Natural killer cell (primary cell): ENCODE data around the gene ADSS2. TPM values are rescaled to one million over a fixed set of nuclear protein-coding genes. Genes with fewer than 3 reads are reported as not detected.

ENCODE experiments used
- ATAC-seq, 3 donors: fragments of 150-1000 bp in 2 of 3; fragments of 200-7000 bp in 1 of 3; cut with Tn5 transposase; 1 replicate in 1 of 3; 2 replicates in 2 of 3; pipeline ENCODE4 v1.10.0; 2021; ENCODE audit warnings: mild to moderate bottlenecking in 2 of 3, moderate library complexity in 2 of 3
- DNase-seq, 2 donors: peaks; one replicate each; pipeline versions ENCODE4 v3.0.0 to v3.0.0-alpha.2; 2013 to 2021; ENCODE audit warnings: mixed read lengths in 1 of 2
- H3K27ac ChIP-seq: one replicate; pipeline ENCODE4 v1.5.1; 2013; ENCODE audit warnings: mild to moderate bottlenecking, low read length
- H3K27me3 ChIP-seq: one replicate; pipeline ENCODE4 v1.6.1; 2013; ENCODE audit warnings: low read length; ENCODE audit not compliant: control insufficient read depth, insufficient read depth
- H3K36me3 ChIP-seq: one replicate; pipeline ENCODE4 v1.6.1; 2013; ENCODE audit warnings: low read length; ENCODE audit not compliant: control insufficient read depth, insufficient read depth
- H3K4me1 ChIP-seq: one replicate; pipeline ENCODE4 v1.6.1; 2013; ENCODE audit warnings: low read length; ENCODE audit not compliant: control insufficient read depth, insufficient read depth
- H3K4me3 ChIP-seq: one replicate; pipeline ENCODE4 v1.5.1; 2013; ENCODE audit warnings: low read length
- H3K9me3 ChIP-seq: one replicate; pipeline ENCODE4 v1.6.1; 2013; ENCODE audit warnings: low read length; ENCODE audit not compliant: control insufficient read depth, insufficient read depth
- H3K27ac Mint-ChIP-seq, 2 donors: one replicate each; pipeline ENCODE4 v1.8.0; 2022; ENCODE audit warnings: mild to moderate bottlenecking in 2 of 2, mixed read lengths in 2 of 2, moderate library complexity in 1 of 2
- H3K27me3 Mint-ChIP-seq, 2 donors: one replicate each; pipeline ENCODE4 v1.8.0; 2022; ENCODE audit warnings: low read depth in 2 of 2, mixed read lengths in 2 of 2
- H3K36me3 Mint-ChIP-seq: one replicate; pipeline ENCODE4 v1.8.0; 2022; ENCODE audit warnings: mixed read lengths
- H3K4me1 Mint-ChIP-seq, 2 donors: one replicate each; pipeline ENCODE4 v1.8.0; 2022; ENCODE audit warnings: mixed read lengths in 2 of 2
- H3K4me3 Mint-ChIP-seq: one replicate; pipeline ENCODE4 v1.8.0; 2022; ENCODE audit warnings: mild to moderate bottlenecking, moderate library complexity, mixed read lengths
- H3K9me3 Mint-ChIP-seq, 2 donors: one replicate each; pipeline ENCODE4 v1.8.0; 2022; ENCODE audit warnings: mixed read lengths in 2 of 2
- CTCF ChIP-seq: fragments of 200-600 bp; IDR thresholded peaks from one replicate; pipeline ENCODE4 v1.8.0; 2022; ENCODE audit warnings: antibody characterized with exemption
- WGBS: methylation state at CpG from one replicate; pipeline ENCODE4 v1.1.7; 2013; ENCODE audit warnings: missing lambda C conversion rate; ENCODE audit not compliant: insufficient coverage; 5-methylcytosine and 5-hydroxymethylcytosine counted together
- intact Hi-C: fragments of 100-400 bp; cut with micrococcal nuclease; formaldehyde crosslinking; loops from one replicate; pipeline ENCODE4 v1.14.2; 2022
- total RNA-seq, 4 donors: library from RNA; stranded (reverse); fragments of 120-200 nt in 1 of 4; gene quantifications; one replicate each; pipeline versions ENCODE4 v1.2.3 to v1.2.4, GENCODE V29; 2013 to 2022

Gene ADSS2
- total RNA-seq, 3 donors from 2014 or later (not counting 1 experiment from before 2014, with no cell fraction given): 49.2 to 67.9 (median 54.8) TPM

GRCh38 chr1:244445320-244446181 is 6.2 kb downstream of the ADSS2 start:
- Histone ChIP-seq H3K27ac (no peak overlapping the region), H3K4me1 (peaks cover 13% of the 10 kb centered on the region), H3K36me3 (peaks cover 16% of the 10 kb centered on the region), H3K4me3 (no peak overlapping the region), H3K27me3 (no peaks in the 10 kb centered on the region), H3K9me3 (no peaks in the 10 kb centered on the region)
- H3K4me1 Mint-ChIP-seq: peaks cover 61 to 65% of the 10 kb centered on the region in 2 donors
- peak overlapping the region; percentile 82 to 85 for H3K27ac Mint-ChIP-seq
- no peak for DNase-seq
- no peak for TF ChIP-seq CTCF
- H3K27me3 Mint-ChIP-seq: no peaks in the 10 kb centered on the region
- intact Hi-C loops: no loop called here
- no peaks in the 10 kb centered on the region for H3K9me3 Mint-ChIP-seq
- no peak for ATAC-seq
- H3K4me3 Mint-ChIP-seq: no peak overlapping the region
- 100% methylated on average over 1 of the region's 2 CpGs for WGBS
- H3K36me3 Mint-ChIP-seq: no peaks in the 10 kb centered on the region

GRCh38 chr1:244444854-244445253 is 6.9 kb downstream of the ADSS2 start:
- no peaks in the 10 kb centered on the region for H3K9me3 ChIP-seq
- DNase-seq: no peak
- Mint-ChIP-seq H3K36me3 (no peaks in the 10 kb centered on the region), H3K27me3 (no peaks in the 10 kb centered on the region), H3K4me1 (peaks cover 61 to 63% of the 10 kb centered on the region in 2 donors), H3K4me3 (no peak overlapping the region), H3K27ac (peak overlapping the region; percentile 82 to 85), H3K9me3 (no peaks in the 10 kb centered on the region)
- no peak for TF ChIP-seq CTCF
- no peak for ATAC-seq
- peaks cover 13% of the 10 kb centered on the region for H3K36me3 ChIP-seq
- WGBS: 89% methylated on average over 1 of the region's 1 CpG
- H3K4me3 ChIP-seq: no peak overlapping the region
- H3K4me1 ChIP-seq: peaks cover 10% of the 10 kb centered on the region
- intact Hi-C loops: no loop called here
- H3K27me3 ChIP-seq: no peaks in the 10 kb centered on the region
- no peak overlapping the region for H3K27ac ChIP-seq

GRCh38 chr1:244442850-244443249 is 8.9 kb downstream of the ADSS2 start:
- ATAC-seq (no peak), DNase-seq (no peak)
- peaks cover 4% of the 10 kb centered on the region for H3K36me3 ChIP-seq
- H3K4me1 Mint-ChIP-seq: peaks cover 62 to 66% of the 10 kb centered on the region in 2 donors
- no peaks in the 10 kb centered on the region for H3K27me3 Mint-ChIP-seq
- H3K9me3 Mint-ChIP-seq: no peaks in the 10 kb centered on the region
- no peak overlapping the region for H3K4me3 Mint-ChIP-seq
- H3K9me3 ChIP-seq: no peaks in the 10 kb centered on the region
- no peaks in the 10 kb centered on the region for H3K27me3 ChIP-seq
- TF ChIP-seq CTCF: no peak
- H3K4me3 ChIP-seq: no peak overlapping the region
- no peak overlapping the region for H3K27ac Mint-ChIP-seq
- H3K36me3 Mint-ChIP-seq: no peaks in the 10 kb centered on the region
- intact Hi-C loops: no loop called here
- peaks cover 9% of the 10 kb centered on the region for H3K4me1 ChIP-seq
- 100% methylated on average over 2 of the region's 2 CpGs for WGBS
- no peak overlapping the region for H3K27ac ChIP-seq
